Uterus (tissue), 2 donors: ENCODE measurements around the gene NBPF1.
"Not testable (repeated sequence)": the region's sequence is repeated elsewhere in the genome, so short reads cannot be mapped to it uniquely, and the experiment has no call there.

ENCODE experiments used
- POLR2A ChIP-seq, 2 donors: fragments of 450-650 bp; IDR thresholded peaks; one replicate each; pipeline ENCODE4 v1.6.1; 2016; ENCODE audit warnings: antibody characterized with exemption in 2 of 2, mild to moderate bottlenecking in 1 of 2, moderate library complexity in 1 of 2
- TF ChIP-seq, protein P1 (sequence below), 4 experiments: fragments of 200-600 bp in 2 of 4; fragments of 450-650 bp in 2 of 4; sonication (generic) in 2 of 4; IDR thresholded peaks; one replicate each; pipeline ENCODE4 v1.5.1; 2016 to 2019; ENCODE audit warnings: antibody characterized with exemption in 4 of 4, mild to moderate bottlenecking in 2 of 4, moderate library complexity in 1 of 4

DNA sequence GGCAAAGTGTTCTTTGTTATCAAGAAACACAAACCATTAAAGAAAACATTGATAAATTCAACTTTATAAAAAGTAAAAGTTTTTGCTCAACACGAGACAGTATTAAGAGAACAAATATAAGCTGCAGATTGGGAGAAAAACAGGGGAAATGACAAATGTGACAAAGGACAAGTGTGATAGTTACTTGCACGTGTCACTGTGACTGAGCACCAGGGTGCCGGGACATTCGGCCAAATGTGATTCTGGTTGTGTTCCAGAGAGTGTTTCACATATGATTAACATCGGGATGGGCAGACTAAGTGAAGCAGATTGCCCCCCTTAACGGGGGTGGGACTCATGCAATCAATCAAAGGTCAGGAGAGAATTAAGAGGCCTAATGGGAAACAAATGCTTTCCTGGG, 52.9 kb downstream of the NBPF1 start:
- TF ChIP-seq, protein P1, sequence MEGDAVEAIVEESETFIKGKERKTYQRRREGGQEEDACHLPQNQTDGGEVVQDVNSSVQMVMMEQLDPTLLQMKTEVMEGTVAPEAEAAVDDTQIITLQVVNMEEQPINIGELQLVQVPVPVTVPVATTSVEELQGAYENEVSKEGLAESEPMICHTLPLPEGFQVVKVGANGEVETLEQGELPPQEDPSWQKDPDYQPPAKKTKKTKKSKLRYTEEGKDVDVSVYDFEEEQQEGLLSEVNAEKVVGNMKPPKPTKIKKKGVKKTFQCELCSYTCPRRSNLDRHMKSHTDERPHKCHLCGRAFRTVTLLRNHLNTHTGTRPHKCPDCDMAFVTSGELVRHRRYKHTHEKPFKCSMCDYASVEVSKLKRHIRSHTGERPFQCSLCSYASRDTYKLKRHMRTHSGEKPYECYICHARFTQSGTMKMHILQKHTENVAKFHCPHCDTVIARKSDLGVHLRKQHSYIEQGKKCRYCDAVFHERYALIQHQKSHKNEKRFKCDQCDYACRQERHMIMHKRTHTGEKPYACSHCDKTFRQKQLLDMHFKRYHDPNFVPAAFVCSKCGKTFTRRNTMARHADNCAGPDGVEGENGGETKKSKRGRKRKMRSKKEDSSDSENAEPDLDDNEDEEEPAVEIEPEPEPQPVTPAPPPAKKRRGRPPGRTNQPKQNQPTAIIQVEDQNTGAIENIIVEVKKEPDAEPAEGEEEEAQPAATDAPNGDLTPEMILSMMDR (IDR thresholded peaks at IDR 0.05): not testable (repeated sequence)
- TF ChIP-seq POLR2A (IDR thresholded peaks at IDR 0.05): not testable (repeated sequence)
